SK-N-SH (cell line): ENCODE measurements around the gene IRF2BPL. TPM values are rescaled to one million over a fixed set of nuclear protein-coding genes. Genes with fewer than 3 reads are reported as not detected.

Source experiments
- CTCF ChIA-PET: fragments of 300-600, 350-600 bp; formaldehyde crosslinking; extraction: SDS; loops from one replicate; lab custom pipeline; 2021; lab: Yijun Ruan, JAX
- POLR2A ChIA-PET: fragments of 350-600 bp; sonication (Branson Sonifier 250); formaldehyde crosslinking; extraction: SDS; loops from one replicate; lab custom pipeline; 2020; ENCODE audit warnings: antibody characterized with exemption, inconsistent platforms; lab: Yijun Ruan, JAX
- DNase-seq: peaks from one replicate; pipeline ENCODE4 v3.0.0; 2012
- H2AFZ ChIP-seq: fragments of 200-600 bp; sonication (generic); 2 replicates; pipeline ENCODE4 v1.8.1; 2016; ENCODE audit warnings: antibody characterized with exemption, mild to moderate bottlenecking, low read depth
- H3F3A ChIP-seq: fragments of 200-600 bp; sonication (generic); replicated peaks from 2 replicates; pipeline ENCODE3; 2016; ENCODE audit warnings: antibody characterized with exemption, mild to moderate bottlenecking; ENCODE audit not compliant: insufficient read depth
- H3K27ac ChIP-seq, 2 experiments: fragments of 200-500 bp in 1 of 2; fragments of 200-600 bp in 1 of 2; sonication (Bioruptor generic) in 1 of 2; sonication (generic), shearing (Covaris generic) in 1 of 2; 2 replicates each; pipeline versions ENCODE4 v1.5.1 to v1.6.1; 2014 to 2016; ENCODE audit warnings: low read depth in 2 of 2, inconsistent platforms in 1 of 2, low read length in 1 of 2, mild to moderate bottlenecking in 1 of 2, mixed read lengths in 1 of 2
- H3K27me3 ChIP-seq: fragments of 200-600 bp; sonication (generic), shearing (Covaris generic); 2 replicates; pipeline ENCODE4 v1.6.1; 2016; ENCODE audit warnings: mixed run types; ENCODE audit not compliant: insufficient read depth
- H3K36me3 ChIP-seq, 2 experiments: fragments of 200-500 bp in 1 of 2; fragments of 200-600 bp in 1 of 2; sonication (Bioruptor generic) in 1 of 2; sonication (generic) in 1 of 2; replicated peaks in 1 of 2; 2 replicates each; pipeline versions ENCODE3 to v1.5.1; 2014 to 2016; ENCODE audit warnings: low read length in 1 of 2, mild to moderate bottlenecking in 1 of 2; ENCODE audit not compliant: insufficient read depth in 2 of 2, control insufficient read depth in 1 of 2
- H3K4me1 ChIP-seq, 2 experiments: fragments of 200-500 bp in 1 of 2; fragments of 200-600 bp in 1 of 2; sonication (Bioruptor generic) in 1 of 2; sonication (generic), shearing (Covaris generic) in 1 of 2; 2 replicates each; pipeline versions ENCODE4 v1.5.1 to v1.6.1; 2014 to 2016; ENCODE audit warnings: low read depth in 1 of 2, low read length in 1 of 2, mixed run types in 1 of 2; ENCODE audit not compliant: insufficient read depth in 2 of 2, control insufficient read depth in 1 of 2
- H3K4me2 ChIP-seq: fragments of 200-600 bp; sonication (generic), shearing (Covaris generic); 2 replicates; pipeline ENCODE4 v1.6.1; 2017; ENCODE audit warnings: mixed run types
- H3K4me3 ChIP-seq, 2 experiments: fragments of 200-500 bp in 1 of 2; fragments of 200-600 bp in 1 of 2; sonication (Bioruptor generic) in 1 of 2; sonication (generic), shearing (Covaris generic) in 1 of 2; 2 replicates each; pipeline versions ENCODE4 v1.5.1 to v1.8.1; 2014 to 2016; ENCODE audit warnings: low read depth in 2 of 2, inconsistent platforms in 1 of 2, low read length in 1 of 2, mild to moderate bottlenecking in 1 of 2, mixed read lengths in 1 of 2, moderate library complexity in 1 of 2
- H3K79me2 ChIP-seq: fragments of 200-600 bp; sonication (generic); 2 replicates; pipeline ENCODE4 v1.8.1; 2017; ENCODE audit warnings: mild to moderate bottlenecking; ENCODE audit not compliant: insufficient read depth
- H3K9ac ChIP-seq: fragments of 200-600 bp; sonication (generic); 2 replicates; pipeline ENCODE4 v1.6.1; 2017; ENCODE audit warnings: mixed run types
- H3K9me2 ChIP-seq: fragments of 200-600 bp; sonication (generic); 2 replicates; pipeline ENCODE4 v1.6.1; 2017; ENCODE audit warnings: mixed run types
- H3K9me3 ChIP-seq: fragments of 200-600 bp; sonication (generic); 2 replicates; pipeline ENCODE4 v1.6.1; 2017; ENCODE audit warnings: mixed run types, mild to moderate bottlenecking, moderate library complexity
- H4K20me1 ChIP-seq: fragments of 200-600 bp; sonication (generic); 2 replicates; pipeline ENCODE4 v1.6.1; 2017; ENCODE audit warnings: mild to moderate bottlenecking, mixed run types; ENCODE audit not compliant: insufficient read depth
- CHD2 ChIP-seq: fragments of 150-350 bp; IDR thresholded peaks from 2 replicates; pipeline ENCODE4 v1.6.1; 2018; ENCODE audit warnings: low read length; ENCODE audit not compliant: partially characterized antibody
- EP300 ChIP-seq, 2 experiments: IDR thresholded peaks; 2 replicates each; pipeline versions ENCODE4 v1.4.0 to v1.6.1; 2012; ENCODE audit warnings: borderline replicate concordance in 1 of 2, low read depth in 1 of 2, low read length in 1 of 2
- EZH2phosphoT487 ChIP-seq: fragments of 200-600 bp; sonication (generic); IDR thresholded peaks from 2 replicates; pipeline ENCODE4 v1.6.1; 2017; ENCODE audit warnings: low read depth, mixed run types, mild to moderate bottlenecking, antibody characterized with exemption, moderate library complexity, borderline replicate concordance
- FOXJ3 ChIP-seq: sonication (generic); formaldehyde crosslinking; IDR thresholded peaks from 2 replicates; pipeline ENCODE4 v1.5.1; 2020; ENCODE audit warnings: mild to moderate bottlenecking, missing genetic modification reagents
- MXI1 ChIP-seq: IDR thresholded peaks from 2 replicates; pipeline ENCODE4 v1.6.1; 2012; ENCODE audit warnings: mild to moderate bottlenecking, low read depth, low read length, improper control_type of control experiment
- PBX3 ChIP-seq: IDR thresholded peaks from 2 replicates; pipeline ENCODE4; 2012
- POLR2AphosphoS5 ChIP-seq: IDR thresholded peaks from 2 replicates; pipeline ENCODE4 v1.6.1; 2012; ENCODE audit warnings: low read depth, low read length
- RAD21 ChIP-seq: IDR thresholded peaks from 2 replicates; pipeline ENCODE4 v1.6.1; 2012; ENCODE audit warnings: mild to moderate bottlenecking, low read length
- RCOR1 ChIP-seq: fragments of 150-350 bp; IDR thresholded peaks from 2 replicates; pipeline ENCODE4 v1.6.1; 2017; ENCODE audit warnings: antibody characterized with exemption, low read length
- REST ChIP-seq: IDR thresholded peaks from 2 replicates; pipeline ENCODE4 v1.6.1; 2012; ENCODE audit warnings: mild to moderate bottlenecking, low read depth, low read length, moderate library complexity
- RXRA ChIP-seq: IDR thresholded peaks from 2 replicates; pipeline ENCODE4 v1.4.0; 2012; ENCODE audit warnings: low read depth, mild to moderate bottlenecking, borderline replicate concordance
- SIN3A ChIP-seq: IDR thresholded peaks from 2 replicates; pipeline ENCODE4 v1.6.1; 2012; ENCODE audit warnings: low read depth, mild to moderate bottlenecking, low read length, moderate library complexity, borderline replicate concordance
- TCF12 ChIP-seq: IDR thresholded peaks from 2 replicates; pipeline ENCODE4 v1.4.0; 2012
- TEAD4 ChIP-seq: IDR thresholded peaks from 2 replicates; pipeline ENCODE4 v1.4.0; 2012; ENCODE audit warnings: mild to moderate bottlenecking, borderline replicate concordance; ENCODE audit not compliant: insufficient read depth
- WGBS: methylation state at CpG from one replicate; pipeline ENCODE4 v1.1.6; 2017; ENCODE audit warnings: low lambda C conversion rate; 5-methylcytosine and 5-hydroxymethylcytosine counted together
- polyA plus RNA-seq, 3 experiments: library from polyadenylated mRNA; depleted of rRNA; stranded (reverse); fragments of >200 nt; gene quantifications; 2 replicates each; pipeline ENCODE4 v1.2.3, GENCODE V29; 2012

The IRF2BPL gene
- polyA plus RNA-seq, 1 of the 3 experiments (the other 2 are of a cell fraction) = 17.1 TPM

DNA sequence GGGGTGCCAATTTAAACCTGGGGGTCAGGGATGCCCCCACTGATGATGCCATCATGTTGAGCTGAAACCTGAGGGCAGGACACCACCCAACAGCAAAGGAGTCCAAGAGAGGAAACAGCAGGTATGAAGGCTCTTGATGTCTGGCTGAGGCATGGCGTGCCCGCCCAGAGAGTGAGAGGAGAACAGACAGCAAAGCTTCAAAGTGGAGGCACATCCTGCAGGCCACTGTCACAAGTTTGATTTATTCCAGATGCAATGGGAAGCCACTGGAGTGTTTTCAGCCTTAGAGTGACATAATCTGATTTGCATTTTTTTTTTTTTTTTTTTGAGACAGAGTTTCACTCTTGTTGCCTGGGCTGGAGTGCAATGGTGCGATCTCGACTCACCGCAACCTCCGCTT lies 34.8 kb downstream of the IRF2BPL start:
- Histone ChIP-seq H3K79me2 (no peaks in the 10 kb centered on the region), H3K4me2 (no peak overlapping the region), H3K27ac (peak overlapping the region in 1 of 2 experiments; percentile 58; a peak in 2 of 4 replicates), H3K36me3 (no peaks in the 10 kb centered on the region), H3K9me2 (no peaks in the 10 kb centered on the region), H2AFZ (no peak overlapping the region), H3K4me1 (peaks cover 0 to 24% of the 10 kb centered on the region in 2 experiments; a peak in 1 of 4 replicates), H3K9me3 (no peaks in the 10 kb centered on the region), H3F3A (no peaks in the 10 kb centered on the region), H4K20me1 (no peaks in the 10 kb centered on the region), H3K27me3 (no peaks in the 10 kb centered on the region), H3K4me3 (no peak overlapping the region), H3K9ac (no peak overlapping the region)
- POLR2A ChIA-PET = interaction anchor here (0.6 kb wide), 1 partner anchor 110 kb away, joined by 3 read pairs; no protein-coding TSS in a partner anchor
- TF ChIP-seq TCF12 (peak; percentile 51; the same call in 1 of the 2 replicates), SIN3A (no peak), PBX3 (peak; percentile 32), EP300 (IDR thresholded peaks at IDR 0.05; ENCODE audit: borderline replicate concordance in 1 of 2, low read depth in 1 of 2, low read length in 1 of 2) (peak in 1 of 2 experiments; percentile 74; a peak in 2 of 4 replicates), RXRA (no peak), RAD21 (peak; percentile 32; the same call in 1 of the 2 replicates), FOXJ3 (CRISPR knock-in tag) (peak; percentile 77), RCOR1 (peak; percentile 82), MXI1 (peak; percentile 45; the same call in 1 of the 2 replicates), TEAD4 (no peak), POLR2AphosphoS5 (no peak), CHD2 (peak; percentile 61), REST (no peak), EZH2phosphoT487 (no peak)
- peak; percentile 76 for DNase-seq
- WGBS = 69% methylated on average over 6 of the region's 6 CpGs
- CTCF ChIA-PET = interaction anchor here (0.5 to 2.4 kb wide), 3 partner anchors 8 to 80 kb away, joined by 3 to 10 read pairs (median 3); no protein-coding TSS in a partner anchor
